ENCODE data around the gene TBC1D14. TPM values are rescaled to one million over a fixed set of nuclear protein-coding genes. Genes with fewer than 3 reads are reported as not detected.

The TBC1D14 gene
- total RNA-seq, 4 donors from 2014 or later = 42.6 to 56.9 (median 54.0) TPM

DNA sequence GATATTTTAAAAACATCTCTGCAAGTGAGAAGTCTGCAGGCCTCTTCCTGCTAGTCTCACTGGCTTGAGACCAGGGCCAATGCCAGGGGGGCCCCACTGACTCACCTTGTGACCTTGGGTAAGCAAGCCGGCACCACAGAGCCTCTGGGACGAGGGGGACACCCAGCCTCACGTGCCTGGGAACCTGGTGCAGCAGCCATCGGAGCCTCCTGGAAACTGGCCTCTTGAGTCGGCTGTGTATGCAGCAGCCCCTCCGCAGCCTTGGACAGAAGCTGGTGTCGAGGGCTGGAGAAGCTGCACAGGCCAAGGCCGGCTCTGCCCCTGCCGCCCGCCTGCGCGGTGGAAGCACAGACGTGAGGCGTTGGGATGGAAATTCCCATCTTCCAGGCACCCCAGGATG lies 142.3 kb downstream of the TBC1D14 start:
- peaks cover 0 to 26% (median 7%) of the 10 kb centered on the region in 4 donors for H3K36me3 ChIP-seq
- 93 to 100% methylated on average over 1 to 14 of the region's 14 CpGs for whole genome bisulfite sequencing, 2 donors (ENCODE audit: low coverage in 1 of 2)
- no peaks in the 10 kb centered on the region for H3K9me3 ChIP-seq
- in situ Hi-C loops (cut with MboI; ENCODE audit: low pct_ligation_motif_present in 1 of 4, low pct_unique_long_range_greater_than_20kb in 1 of 4, low sequenced_read_pairs in 3 of 4) (loop anchor here in 2 of 4 donors (25.0 kb wide), 3 partner anchors 165 to 340 kb away; partner anchors contain the start of genes BLOC1S4 (in 1 of the 2) and MRFAP1L1 (in 1 of the 2)), intact Hi-C loops (cut with DNase I; ENCODE audit: low total_unique reads) (no loop called here)
- H3K4me1 ChIP-seq = peaks cover 0 to 13% (median 7%) of the 10 kb centered on the region in 4 donors
- H3K27ac ChIP-seq = no peak overlapping the region
- DNase-seq = no peak
- no peak for TF ChIP-seq POLR2A (IDR thresholded peaks at IDR 0.05)
- TF ChIP-seq EP300 (IDR thresholded peaks at IDR 0.05; ENCODE audit: low read depth) = no peak
- no peak for TF ChIP-seq CTCF (IDR thresholded peaks at IDR 0.05)
- TF ChIP-seq POLR2AphosphoS5 (IDR thresholded peaks at IDR 0.05) = no peak
- no peak overlapping the region for H3K4me3 ChIP-seq
- H3K27me3 ChIP-seq = no peaks in the 10 kb centered on the region

- Histone ChIP-seq H3K4me3 (no peak overlapping the region), H3K9me3 (no peaks in the 10 kb centered on the region), H3K36me3 (peaks cover 0 to 29% (median 7%) of the 10 kb centered on the region in 4 donors), H3K4me1 (peaks cover 0 to 13% (median 7%) of the 10 kb centered on the region in 4 donors), H3K27me3 (no peaks in the 10 kb centered on the region), H3K27ac (peak overlapping the region in 3 of 4 donors; percentile 42 to 63 (median 47))
- 60 to 94% methylated on average over 2 to 14 of the region's 14 CpGs for WGBS, 2 donors (ENCODE audit: low coverage in 1 of 2)
- intact Hi-C loops (cut with DNase I; ENCODE audit: low total_unique reads) = no loop called here
- TF ChIP-seq POLR2AphosphoS5 (IDR thresholded peaks at IDR 0.05) (no peak), POLR2A (IDR thresholded peaks at IDR 0.05) (no peak), EP300 (IDR thresholded peaks at IDR 0.05; ENCODE audit: low read depth) (no peak), CTCF (IDR thresholded peaks at IDR 0.05) (no peak)
- DNase-seq = no peak
- in situ Hi-C loops (cut with MboI; ENCODE audit: low pct_ligation_motif_present in 1 of 4, low pct_unique_long_range_greater_than_20kb in 1 of 4, low sequenced_read_pairs in 3 of 4) = loop anchor here in 2 of 4 donors (25.0 kb wide), 3 partner anchors 165 to 340 kb away; partner anchors contain the start of genes BLOC1S4 (in 1 of the 2) and MRFAP1L1 (in 1 of the 2)
Measured at GRCh38 chr4:7052313-7052712, 142.7 kb downstream of the TBC1D14 start.

- TF ChIP-seq POLR2AphosphoS5 (IDR thresholded peaks at IDR 0.05) (no peak), POLR2A (IDR thresholded peaks at IDR 0.05) (no peak), EP300 (IDR thresholded peaks at IDR 0.05; ENCODE audit: low read depth) (no peak), CTCF (IDR thresholded peaks at IDR 0.05) (no peak)
- Histone ChIP-seq H3K4me3 (no peak overlapping the region), H3K9me3 (no peaks in the 10 kb centered on the region), H3K4me1 (peaks cover 0 to 13% (median 7%) of the 10 kb centered on the region in 4 donors), H3K27me3 (no peaks in the 10 kb centered on the region), H3K36me3 (peaks cover 0 to 29% (median 7%) of the 10 kb centered on the region in 4 donors), H3K27ac (peak overlapping the region in 3 of 4 donors; percentile 42 to 63 (median 47))
- in situ Hi-C loops (cut with MboI; ENCODE audit: low pct_ligation_motif_present in 1 of 4, low pct_unique_long_range_greater_than_20kb in 1 of 4, low sequenced_read_pairs in 3 of 4) (loop anchor here in 2 of 4 donors (25.0 kb wide), 3 partner anchors 166 to 341 kb away; partner anchors contain the start of genes BLOC1S4 (in 1 of the 2) and MRFAP1L1 (in 1 of the 2)), intact Hi-C loops (cut with DNase I; ENCODE audit: low total_unique reads) (no loop called here)
- WGBS, 2 donors (ENCODE audit: low coverage in 1 of 2) = 76% methylated on average over 20 of the region's 20 CpGs; no CpG with 5 or more reads in 1 of the 2 donors
- no peak for DNase-seq
Measured at GRCh38 chr4:7052923-7053715, 143.5 kb downstream of the TBC1D14 start.

Measured in transverse colon (tissue), 4 donors.